Small intestine (tissue), 7 donors: ENCODE measurements around the gene CREB5. TPM values are rescaled to one million over a fixed set of nuclear protein-coding genes. Genes with fewer than 3 reads are reported as not detected.

Experiments
- DNase-seq, 2 donors: peaks; one replicate each; pipeline versions ENCODE4 v3.0.0 to v3.0.0-alpha.2; 2013
- FAIRE-seq: peaks from 2 replicates; lab custom pipeline; 2012; peaks lifted over from hg19 to GRCh38; lab: Jason Lieb, UNC
- H3K27ac ChIP-seq, 3 donors: one replicate each; pipeline ENCODE4 v1.5.1; 2013; ENCODE audit warnings: low read length in 2 of 3, mild to moderate bottlenecking in 2 of 3, control low read depth in 1 of 3, inconsistent platforms in 1 of 3, low read depth in 1 of 3, moderate library complexity in 1 of 3
- H3K27me3 ChIP-seq, 3 donors: one replicate each; pipeline ENCODE4 v1.6.1; 2013; ENCODE audit warnings: low read length in 3 of 3, inconsistent platforms in 1 of 3; ENCODE audit not compliant: control insufficient read depth in 3 of 3, insufficient read depth in 3 of 3
- H3K36me3 ChIP-seq, 3 donors: one replicate each; pipeline ENCODE4 v1.6.1; 2013; ENCODE audit warnings: low read length in 3 of 3, inconsistent platforms in 1 of 3, low read depth in 1 of 3, mild to moderate bottlenecking in 1 of 3, moderate library complexity in 1 of 3; ENCODE audit not compliant: control insufficient read depth in 3 of 3, insufficient read depth in 2 of 3
- H3K4me1 ChIP-seq, 3 donors: one replicate each; pipeline ENCODE4 v1.6.1; 2013; ENCODE audit warnings: low read length in 2 of 3, inconsistent platforms in 1 of 3, low read depth in 1 of 3, mild to moderate bottlenecking in 1 of 3, moderate library complexity in 1 of 3; ENCODE audit not compliant: control insufficient read depth in 3 of 3, insufficient read depth in 2 of 3
- H3K4me3 ChIP-seq, 3 donors: one replicate each; pipeline ENCODE4 v1.5.1; 2013; ENCODE audit warnings: low read length in 3 of 3, control low read depth in 1 of 3, inconsistent platforms in 1 of 3, low read depth in 1 of 3, mild to moderate bottlenecking in 1 of 3, moderate library complexity in 1 of 3
- H3K9me3 ChIP-seq, 2 donors: one replicate each; pipeline ENCODE4 v1.6.1; 2013; ENCODE audit warnings: low read depth in 1 of 2, low read length in 1 of 2; ENCODE audit not compliant: control insufficient read depth in 2 of 2, insufficient read depth in 1 of 2
- WGBS, 3 donors: extraction: QIAGEN DNeasy Blood & Tissue Kit; methylation state at CpG; one replicate each; pipeline ENCODE4 v1.1.7; 2013; 5-methylcytosine and 5-hydroxymethylcytosine counted together
- polyA plus RNA-seq, 4 donors: library from polyadenylated mRNA; stranded (reverse) in 3 of 4; unstranded in 1 of 4; fragments of 200-250 nt in 3 of 4; fragments of 120-200 nt in 1 of 4; gene quantifications; one replicate each; pipeline versions ENCODE4 v1.2.1 to v1.2.3, GENCODE V29; 2013
- donor health status: healthy with polysubstance abuse.
- donor health status: control.
- donor health status: control.
- donor health status: Bipolar disorder and iron deficiency.
- donor health status: healthy.

CREB5 gene
- polyA plus RNA-seq, 4 donors = 0.27 to 3.0 (median 1.8) TPM; not detected in 1

GRCh38 chr7:28739826-28740225, 327.5 kb downstream of the CREB5 start:
- no peak for FAIRE-seq
- Histone ChIP-seq H3K36me3 (no peaks in the 10 kb centered on the region), H3K4me1 (no peaks in the 10 kb centered on the region), H3K27me3 (no peaks in the 10 kb centered on the region), H3K27ac (no peak overlapping the region), H3K4me3 (no peak overlapping the region), H3K9me3 (no peaks in the 10 kb centered on the region)
- WGBS, 3 donors = 72 to 83% (median 79%) methylated on average over 5 of the region's 5 CpGs
- no peak for DNase-seq

GRCh38 chr7:28744951-28745350, 332.6 kb downstream of the CREB5 start:
- DNase-seq = no peak
- FAIRE-seq = no peak
- H3K36me3 ChIP-seq = no peaks in the 10 kb centered on the region
- no peaks in the 10 kb centered on the region for H3K27me3 ChIP-seq
- 54 to 56% (median 56%) methylated on average over 4 of the region's 4 CpGs for WGBS, 3 donors
- no peaks in the 10 kb centered on the region for H3K9me3 ChIP-seq
- H3K4me3 ChIP-seq = no peak overlapping the region
- no peaks in the 10 kb centered on the region for H3K4me1 ChIP-seq
- no peak overlapping the region for H3K27ac ChIP-seq

GRCh38 chr7:28745351-28745750, 333.0 kb downstream of the CREB5 start:
- Histone ChIP-seq H3K27me3 (no peaks in the 10 kb centered on the region), H3K27ac (no peak overlapping the region), H3K4me1 (no peaks in the 10 kb centered on the region), H3K9me3 (no peaks in the 10 kb centered on the region), H3K36me3 (no peaks in the 10 kb centered on the region), H3K4me3 (no peak overlapping the region)
- FAIRE-seq (no peak), DNase-seq (no peak)
- WGBS, 3 donors = 73 to 91% (median 90%) methylated on average over 3 of the region's 3 CpGs

GRCh38 chr7:28747404-28747803, 335.1 kb downstream of the CREB5 start:
- WGBS, 3 donors = 64 to 69% (median 67%) methylated on average over 5 of the region's 5 CpGs

GRCh38 chr7:28747854-28748253, 335.5 kb downstream of the CREB5 start:
- Histone ChIP-seq H3K4me3 (no peak overlapping the region), H3K9me3 (peaks cover 0 to 2% of the 10 kb centered on the region in 2 donors), H3K27ac (no peak overlapping the region), H3K27me3 (no peaks in the 10 kb centered on the region), H3K4me1 (no peaks in the 10 kb centered on the region), H3K36me3 (no peaks in the 10 kb centered on the region)
- DNase-seq = no peak
- FAIRE-seq = no peak
- 70 to 78% (median 75%) methylated on average over 3 of the region's 3 CpGs for WGBS, 3 donors

More at GRCh38 chr7:28747404-28747803, 335.1 kb downstream of the CREB5 start:
- H3K4me3 ChIP-seq = no peak overlapping the region
- no peak for DNase-seq
- no peaks in the 10 kb centered on the region for H3K4me1 ChIP-seq
- H3K27me3 ChIP-seq = no peaks in the 10 kb centered on the region
- no peak for FAIRE-seq
- peaks cover 0 to 2% of the 10 kb centered on the region in 2 donors for H3K9me3 ChIP-seq
- no peak overlapping the region for H3K27ac ChIP-seq
- H3K36me3 ChIP-seq = no peaks in the 10 kb centered on the region

- Histone ChIP-seq H3K27me3 (no peaks in the 10 kb centered on the region), H3K27ac (no peak overlapping the region), H3K9me3 (peaks cover 0 to 2% of the 10 kb centered on the region in 2 donors), H3K4me3 (no peak overlapping the region), H3K4me1 (no peaks in the 10 kb centered on the region), H3K36me3 (no peaks in the 10 kb centered on the region)
- FAIRE-seq (no peak), DNase-seq (no peak)
- WGBS, 3 donors = 83 to 90% (median 86%) methylated on average over 4 of the region's 4 CpGs
Measured at GRCh38 chr7:28748346-28748745, 336.0 kb downstream of the CREB5 start.

- no peaks in the 10 kb centered on the region for H3K27me3 ChIP-seq
- no peak overlapping the region for H3K27ac ChIP-seq
- FAIRE-seq = no peak
- DNase-seq = no peak
- H3K36me3 ChIP-seq = no peaks in the 10 kb centered on the region
- no peaks in the 10 kb centered on the region for H3K4me1 ChIP-seq
- peaks cover 0 to 2% of the 10 kb centered on the region in 2 donors for H3K9me3 ChIP-seq
- WGBS, 3 donors = 70 to 84% (median 79%) methylated on average over 5 of the region's 5 CpGs
- H3K4me3 ChIP-seq = no peak overlapping the region
Measured at GRCh38 chr7:28748933-28749584, 336.7 kb downstream of the CREB5 start.

- peaks cover 0 to 2% of the 10 kb centered on the region in 2 donors for H3K9me3 ChIP-seq
- no peaks in the 10 kb centered on the region for H3K4me1 ChIP-seq
- H3K27ac ChIP-seq = no peak overlapping the region
- WGBS, 3 donors = 53 to 63% (median 62%) methylated on average over 2 of the region's 2 CpGs
- DNase-seq (no peak), FAIRE-seq (no peak)
- H3K36me3 ChIP-seq = no peaks in the 10 kb centered on the region
- H3K4me3 ChIP-seq = no peak overlapping the region
- H3K27me3 ChIP-seq = no peaks in the 10 kb centered on the region
Measured at GRCh38 chr7:28749638-28750037, 337.3 kb downstream of the CREB5 start.

GRCh38 chr7:28750981-28751380, 338.7 kb downstream of the CREB5 start:
- no peaks in the 10 kb centered on the region for H3K36me3 ChIP-seq
- H3K9me3 ChIP-seq = peaks cover 0 to 2% of the 10 kb centered on the region in 2 donors
- H3K4me1 ChIP-seq = no peaks in the 10 kb centered on the region
- DNase-seq (no peak), FAIRE-seq (no peak)
- no peaks in the 10 kb centered on the region for H3K27me3 ChIP-seq
- WGBS, 3 donors = 90% methylated on average over 6 of the region's 6 CpGs
- H3K4me3 ChIP-seq = no peak overlapping the region
- H3K27ac ChIP-seq = no peak overlapping the region
